CD4-positive, CD25-positive, alpha-beta regulatory T cell (primary cell): ENCODE measurements around the gene OTOG. TPM values are rescaled to one million over a fixed set of nuclear protein-coding genes. Genes with fewer than 3 reads are reported as not detected.

Experiments
- ATAC-seq, 2 donors: fragments of 150-1000 bp; cut with Tn5 transposase; one replicate each; pipeline ENCODE4 v1.10.0; 2021; ENCODE audit warnings: low read depth in 2 of 2, moderate number of reproducible peaks in 2 of 2, moderate library complexity in 1 of 2
- DNase-seq, 3 donors: peaks; one replicate each; pipeline versions ENCODE4 v3.0.0 to v3.0.0-alpha.2; 2012 to 2022; ENCODE audit warnings: mixed read lengths in 1 of 3
- H3K27ac ChIP-seq: one replicate; pipeline ENCODE4 v1.7.0; 2013; ENCODE audit warnings: mild to moderate bottlenecking, low read length; ENCODE audit not compliant: insufficient read depth, poor library complexity, severe bottlenecking
- H3K27me3 ChIP-seq: one replicate; pipeline ENCODE4 v1.7.0; 2013; ENCODE audit warnings: low read length; ENCODE audit not compliant: control insufficient read depth, insufficient read depth
- H3K36me3 ChIP-seq: one replicate; pipeline ENCODE4 v1.7.0; 2013; ENCODE audit warnings: mild to moderate bottlenecking, low read length, moderate library complexity; ENCODE audit not compliant: control insufficient read depth, insufficient read depth
- H3K4me1 ChIP-seq: 2 replicates; pipeline ENCODE4 v1.7.0; 2013; ENCODE audit warnings: mild to moderate bottlenecking, low read length; ENCODE audit not compliant: insufficient read depth, control insufficient read depth, poor library complexity, severe bottlenecking
- H3K4me3 ChIP-seq: one replicate; pipeline ENCODE4 v1.7.0; 2013; ENCODE audit warnings: low read depth, mild to moderate bottlenecking, low read length, moderate library complexity
- H3K9me3 ChIP-seq, 2 experiments: 1 replicate in 1 of 2; 2 replicates in 1 of 2; pipeline ENCODE4 v1.7.0; 2013; ENCODE audit warnings: low read length in 2 of 2, mild to moderate bottlenecking in 1 of 2, moderate library complexity in 1 of 2; ENCODE audit not compliant: control insufficient read depth in 2 of 2
- H3K27ac Mint-ChIP-seq, 3 donors: one replicate each; pipeline ENCODE4 v1.8.0; 2020 to 2022; ENCODE audit warnings: mild to moderate bottlenecking in 3 of 3, mixed read lengths in 3 of 3, moderate library complexity in 2 of 3
- H3K27me3 Mint-ChIP-seq: one replicate; pipeline ENCODE4 v1.8.0; 2022; ENCODE audit warnings: mild to moderate bottlenecking, mixed read lengths
- H3K36me3 Mint-ChIP-seq: one replicate; pipeline ENCODE4 v1.8.0; 2020; ENCODE audit warnings: mixed read lengths
- H3K4me1 Mint-ChIP-seq, 4 donors: one replicate each; pipeline ENCODE4 v1.8.0; 2020 to 2022; ENCODE audit warnings: mixed read lengths in 4 of 4, mild to moderate bottlenecking in 1 of 4
- H3K4me3 Mint-ChIP-seq, 4 donors: one replicate each; pipeline ENCODE4 v1.8.0; 2020 to 2022; ENCODE audit warnings: mild to moderate bottlenecking in 4 of 4, mixed read lengths in 4 of 4, moderate library complexity in 3 of 4
- H3K9me3 Mint-ChIP-seq, 7 donors: one replicate each; pipeline ENCODE4 v1.8.0; 2020 to 2022; ENCODE audit warnings: mixed read lengths in 7 of 7, mild to moderate bottlenecking in 3 of 7, moderate library complexity in 2 of 7
- polyA plus RNA-seq, 4 donors: library from polyadenylated mRNA; unstranded; fragments of 300-500 nt; fragmentation: Illumina TruSeq; gene quantifications; one replicate each; pipeline ENCODE4 v1.2.3, GENCODE V29; 2021
- total RNA-seq: library from RNA; stranded (reverse); gene quantifications from one replicate; pipeline ENCODE4 v1.2.3, GENCODE V29; 2022

OTOG gene
- total and polyA plus RNA-seq, 5 donors from 2014 or later, result not detected

DNA sequence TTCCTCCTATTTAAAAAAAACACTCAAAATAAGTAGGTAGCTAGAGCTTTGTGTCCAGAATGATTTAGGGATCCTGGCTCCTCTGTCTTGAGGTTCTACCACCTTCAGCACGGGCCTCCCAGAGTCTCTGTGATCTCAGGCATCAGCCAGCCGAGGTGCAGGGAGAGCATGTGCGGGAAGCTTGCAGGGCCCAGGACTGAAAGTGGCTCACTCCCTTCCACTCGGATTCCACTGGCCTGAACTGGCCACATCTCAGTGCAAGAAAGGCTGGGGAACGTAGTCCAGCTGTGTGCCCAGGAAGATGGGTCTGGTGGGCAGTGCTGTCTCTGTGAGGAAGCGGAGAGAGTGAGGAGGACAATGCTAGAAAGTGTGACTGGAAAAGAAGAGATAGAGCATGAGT lies 104.0 kb downstream of the OTOG start:
- peaks cover 0 to 24% (median 4%) of the 10 kb centered on the region in 7 donors for H3K9me3 Mint-ChIP-seq
- H3K36me3 Mint-ChIP-seq, result no peaks in the 10 kb centered on the region
- no peak overlapping the region for H3K27ac Mint-ChIP-seq
- Histone ChIP-seq H3K4me1 (no peaks in the 10 kb centered on the region), H3K36me3 (no peaks in the 10 kb centered on the region), H3K9me3 (peaks cover 7 to 12% of the 10 kb centered on the region in 2 experiments), H3K27me3 (peaks cover 7% of the 10 kb centered on the region), H3K27ac (no peak overlapping the region), H3K4me3 (no peak overlapping the region)
- no peaks in the 10 kb centered on the region for H3K4me1 Mint-ChIP-seq
- H3K27me3 Mint-ChIP-seq, result peaks cover 31% of the 10 kb centered on the region
- no peak for DNase-seq
- no peak for ATAC-seq
- H3K4me3 Mint-ChIP-seq, result no peak overlapping the region

DNA sequence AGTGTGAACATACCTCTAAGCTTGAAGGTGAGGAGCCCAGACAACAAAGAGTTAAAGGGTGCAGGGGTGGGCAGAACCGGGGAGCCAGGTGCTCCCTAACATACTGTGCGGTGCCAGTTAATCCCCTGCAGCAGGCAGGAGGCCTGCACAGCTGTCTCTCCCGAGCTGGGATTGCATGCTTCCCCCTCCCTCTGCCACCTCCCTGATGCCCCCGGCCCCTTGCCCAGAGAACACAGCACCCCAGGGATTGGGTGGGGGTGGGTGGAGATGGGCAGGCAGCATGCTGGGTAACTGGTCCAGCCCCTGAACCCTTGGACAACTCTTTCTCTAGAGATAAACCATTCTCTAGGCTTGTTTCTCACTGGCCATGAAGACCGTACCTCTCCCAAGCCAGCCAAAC lies 104.6 kb downstream of the OTOG start:
- Mint-ChIP-seq H3K9me3 (peaks cover 0 to 24% (median 4%) of the 10 kb centered on the region in 7 donors), H3K36me3 (no peaks in the 10 kb centered on the region), H3K27ac (no peak overlapping the region), H3K4me3 (no peak overlapping the region), H3K4me1 (no peaks in the 10 kb centered on the region), H3K27me3 (peaks cover 35% of the 10 kb centered on the region)
- DNase-seq, result no peak
- Histone ChIP-seq H3K36me3 (no peaks in the 10 kb centered on the region), H3K4me1 (no peaks in the 10 kb centered on the region), H3K27me3 (peaks cover 7% of the 10 kb centered on the region), H3K27ac (no peak overlapping the region), H3K4me3 (no peak overlapping the region), H3K9me3 (peaks cover 7 to 12% of the 10 kb centered on the region in 2 experiments)
- no peak for ATAC-seq

DNA sequence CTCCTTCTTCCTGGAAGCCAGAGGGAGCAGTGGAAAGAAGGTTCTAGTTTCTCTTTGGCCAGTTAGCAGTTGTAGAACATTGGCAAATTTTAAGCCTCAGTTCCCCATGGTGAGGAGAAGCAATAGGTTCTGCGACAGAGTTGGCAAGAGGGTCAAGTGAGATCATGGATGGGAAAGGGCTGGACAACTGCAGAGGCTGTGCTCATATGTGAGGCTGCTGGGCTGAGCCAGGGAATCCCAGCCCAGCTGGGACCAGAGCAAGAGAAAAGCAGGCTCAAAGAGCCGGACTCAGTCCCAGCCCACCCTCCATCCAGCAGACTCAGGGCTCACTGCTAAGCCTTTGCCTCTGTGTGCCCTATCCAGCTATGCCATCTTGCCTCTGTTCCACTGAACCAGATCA lies 105.5 kb downstream of the OTOG start:
- Mint-ChIP-seq H3K9me3 (peaks cover 0 to 19% (median 4%) of the 10 kb centered on the region in 7 donors), H3K27me3 (peaks cover 35% of the 10 kb centered on the region), H3K4me1 (no peaks in the 10 kb centered on the region), H3K36me3 (no peaks in the 10 kb centered on the region), H3K4me3 (no peak overlapping the region), H3K27ac (no peak overlapping the region)
- Histone ChIP-seq H3K9me3 (peaks cover 7 to 12% of the 10 kb centered on the region in 2 experiments), H3K27me3 (peaks cover 7% of the 10 kb centered on the region), H3K4me3 (no peak overlapping the region), H3K27ac (no peak overlapping the region), H3K36me3 (no peaks in the 10 kb centered on the region), H3K4me1 (no peaks in the 10 kb centered on the region)
- DNase-seq, result no peak
- no peak for ATAC-seq

DNA sequence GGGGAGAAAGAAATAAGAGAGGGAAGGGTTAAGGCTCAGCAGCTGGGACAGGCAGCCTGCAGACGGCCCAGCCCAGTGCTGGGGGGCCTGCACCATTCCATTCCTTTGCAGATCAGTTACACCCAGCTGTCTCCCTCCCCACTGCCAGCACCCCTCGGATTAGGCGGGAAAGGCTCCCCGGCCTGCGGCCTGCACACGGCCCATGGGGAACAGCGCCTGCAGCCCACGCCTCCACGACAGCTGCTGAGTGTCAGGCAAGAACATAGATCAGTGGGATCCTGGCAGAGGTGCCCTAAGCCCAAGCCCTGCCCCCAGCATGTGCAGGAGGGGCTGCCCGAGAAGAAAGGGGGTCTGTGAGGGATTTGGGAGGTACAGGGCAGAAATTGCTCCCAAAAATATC lies 106.6 kb downstream of the OTOG start:
- Mint-ChIP-seq H3K36me3 (no peaks in the 10 kb centered on the region), H3K27ac (no peak overlapping the region), H3K9me3 (peaks cover 0 to 13% (median 3%) of the 10 kb centered on the region in 7 donors), H3K4me1 (no peaks in the 10 kb centered on the region), H3K4me3 (no peak overlapping the region), H3K27me3 (peaks cover 37% of the 10 kb centered on the region)
- H3K36me3 ChIP-seq, result no peaks in the 10 kb centered on the region
- no peaks in the 10 kb centered on the region for H3K4me1 ChIP-seq
- peaks cover 7 to 12% of the 10 kb centered on the region in 2 experiments for H3K9me3 ChIP-seq
- no peak overlapping the region for H3K27ac ChIP-seq
- no peak for ATAC-seq
- no peak for DNase-seq
- H3K4me3 ChIP-seq, result no peak overlapping the region
- peaks cover 7% of the 10 kb centered on the region for H3K27me3 ChIP-seq

DNA sequence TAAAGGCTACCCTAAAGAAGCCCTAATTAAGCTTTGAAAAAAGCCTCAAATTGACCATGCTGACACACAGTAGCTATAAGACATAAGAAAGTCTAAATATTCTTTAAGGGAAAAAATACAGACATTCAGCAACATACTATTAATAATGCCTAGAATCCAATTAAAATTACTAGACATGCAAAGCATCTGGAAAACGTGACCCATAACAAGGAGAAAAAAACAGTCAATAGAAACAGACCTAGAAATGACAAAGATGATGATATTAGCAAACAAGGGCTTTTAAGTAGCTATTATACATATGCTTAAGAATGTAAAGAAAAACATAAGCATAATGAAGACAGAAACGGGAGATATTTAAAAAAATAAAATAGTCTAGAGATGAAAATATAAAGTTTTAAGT lies 108.6 kb downstream of the OTOG start:
- DNase-seq (no peak), ATAC-seq (no peak)
- H3K27ac Mint-ChIP-seq, result no peak overlapping the region
- no peaks in the 10 kb centered on the region for H3K4me1 Mint-ChIP-seq
- H3K27me3 Mint-ChIP-seq, result peaks cover 38% of the 10 kb centered on the region
- peaks cover 0 to 13% (median 3%) of the 10 kb centered on the region in 7 donors for H3K9me3 Mint-ChIP-seq
- Histone ChIP-seq H3K27me3 (peaks cover 4% of the 10 kb centered on the region), H3K9me3 (peaks cover 7 to 12% of the 10 kb centered on the region in 2 experiments), H3K36me3 (no peaks in the 10 kb centered on the region), H3K4me3 (no peak overlapping the region), H3K27ac (no peak overlapping the region), H3K4me1 (no peaks in the 10 kb centered on the region)
- no peak overlapping the region for H3K4me3 Mint-ChIP-seq
- no peaks in the 10 kb centered on the region for H3K36me3 Mint-ChIP-seq

DNA sequence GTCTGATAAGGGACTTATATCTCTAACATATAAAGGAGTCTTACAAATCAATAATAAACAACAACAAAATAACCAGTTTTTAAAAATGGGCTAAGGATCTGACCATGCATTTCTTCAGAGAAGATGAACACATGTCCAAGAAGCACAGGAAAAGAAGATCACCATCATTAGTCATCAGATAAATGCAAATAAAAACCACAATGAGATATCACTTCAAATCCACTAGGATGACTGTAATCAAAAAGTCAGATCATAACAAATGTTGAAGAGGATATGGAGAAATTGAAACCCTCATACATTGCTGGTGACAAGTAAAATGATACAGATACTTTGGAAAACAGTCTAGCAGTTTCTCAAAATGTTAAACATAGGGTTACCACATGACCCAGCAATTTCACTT lies 111.2 kb downstream of the OTOG start:
- peaks cover 2% of the 10 kb centered on the region for H3K27me3 ChIP-seq
- no peak for DNase-seq
- H3K4me1 Mint-ChIP-seq, result no peaks in the 10 kb centered on the region
- H3K4me3 Mint-ChIP-seq, result no peak overlapping the region
- peaks cover 0 to 13% (median 3%) of the 10 kb centered on the region in 7 donors for H3K9me3 Mint-ChIP-seq
- no peak overlapping the region for H3K27ac Mint-ChIP-seq
- no peaks in the 10 kb centered on the region for H3K4me1 ChIP-seq
- H3K27ac ChIP-seq, result no peak overlapping the region
- no peak for ATAC-seq
- no peaks in the 10 kb centered on the region for H3K36me3 Mint-ChIP-seq
- peaks cover 38% of the 10 kb centered on the region for H3K27me3 Mint-ChIP-seq
- H3K4me3 ChIP-seq, result no peak overlapping the region
- H3K36me3 ChIP-seq, result no peaks in the 10 kb centered on the region
- H3K9me3 ChIP-seq, result peaks cover 7 to 12% of the 10 kb centered on the region in 2 experiments

DNA sequence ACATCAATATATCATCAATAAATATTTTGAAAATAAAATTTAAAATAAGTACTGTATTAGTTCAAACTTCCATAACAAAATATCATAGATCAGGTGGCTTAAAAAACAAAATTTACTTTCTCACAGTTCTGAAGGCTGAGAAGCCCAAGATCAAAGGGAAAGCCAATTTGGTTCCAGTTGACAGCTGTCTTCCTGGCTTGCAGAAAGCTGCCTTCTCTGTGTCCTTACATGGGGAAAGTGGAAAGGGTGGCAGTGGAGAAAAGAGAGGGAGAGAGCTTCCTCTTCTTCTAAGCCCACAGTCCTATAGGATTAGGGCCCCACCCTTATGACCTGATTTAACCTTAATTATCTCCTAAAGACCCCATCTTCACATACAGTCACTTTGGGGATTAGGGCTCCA lies 121.1 kb downstream of the OTOG start:
- Mint-ChIP-seq H3K27me3 (peaks cover 10% of the 10 kb centered on the region), H3K9me3 (peaks cover 0 to 3% (median 0%) of the 10 kb centered on the region in 7 donors)

DNA sequence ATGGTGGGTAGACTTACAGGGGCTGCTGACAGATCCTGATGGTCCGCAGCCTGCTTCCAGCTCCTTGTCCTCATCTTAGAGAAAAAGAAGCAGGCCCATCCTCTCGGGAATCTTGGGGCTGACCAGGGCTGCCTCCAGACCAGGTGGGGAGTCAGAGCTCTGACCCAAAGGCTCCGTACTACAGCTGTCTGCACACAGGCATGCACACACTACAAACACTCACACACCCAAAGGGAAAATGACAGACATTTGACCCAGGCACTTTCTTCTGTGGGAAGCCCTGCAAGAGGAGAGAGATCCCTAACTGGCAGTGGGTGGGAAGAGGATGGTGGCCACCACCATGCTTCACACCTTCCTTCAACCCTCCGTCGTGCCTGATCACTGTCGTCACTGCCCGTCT lies 125.4 kb downstream of the OTOG start:
- Mint-ChIP-seq H3K36me3 (no peaks in the 10 kb centered on the region), H3K9me3 (peaks cover 0 to 19% (median 12%) of the 10 kb centered on the region in 7 donors), H3K4me1 (no peaks in the 10 kb centered on the region), H3K4me3 (no peak overlapping the region), H3K27ac (no peak overlapping the region), H3K27me3 (peaks cover 18% of the 10 kb centered on the region)
- ATAC-seq (no peak), DNase-seq (no peak)
- peaks cover 0 to 7% of the 10 kb centered on the region in 2 experiments for H3K9me3 ChIP-seq
- H3K36me3 ChIP-seq, result no peaks in the 10 kb centered on the region
- peaks cover 3% of the 10 kb centered on the region for H3K27me3 ChIP-seq
- no peak overlapping the region for H3K4me3 ChIP-seq
- H3K4me1 ChIP-seq, result no peaks in the 10 kb centered on the region
- no peak overlapping the region for H3K27ac ChIP-seq

More for the DNA sequence above, 121.1 kb downstream of the OTOG start:
- no peak overlapping the region for H3K27ac Mint-ChIP-seq
- ATAC-seq (no peak), DNase-seq (no peak)
- no peaks in the 10 kb centered on the region for H3K36me3 Mint-ChIP-seq
- no peak overlapping the region for H3K4me3 Mint-ChIP-seq
- Histone ChIP-seq H3K36me3 (no peaks in the 10 kb centered on the region), H3K27ac (no peak overlapping the region), H3K4me1 (no peaks in the 10 kb centered on the region), H3K9me3 (peaks cover 0 to 4% of the 10 kb centered on the region in 2 experiments), H3K4me3 (no peak overlapping the region), H3K27me3 (peaks cover 2% of the 10 kb centered on the region)
- H3K4me1 Mint-ChIP-seq, result no peaks in the 10 kb centered on the region
